ENCODE data around the gene CRY1. TPM values are rescaled to one million over a fixed set of nuclear protein-coding genes. Genes with fewer than 3 reads are reported as not detected.

CRY1 gene
- total RNA-seq, 4 donors from 2014 or later: 5.7 to 14.3 (median 10.8) TPM

GRCh38 chr12:106975098-106975497 is 118.3 kb downstream of the CRY1 start:
- intact Hi-C loops (cut with DNase I): no loop called here
- no peak for DNase-seq

GRCh38 chr12:106974511-106974910 is 118.8 kb downstream of the CRY1 start:
- TF ChIP-seq CTCF (IDR thresholded peaks at IDR 0.05) (no peak), POLR2A (IDR thresholded peaks at IDR 0.05) (no peak)
- H3K27ac ChIP-seq: no peak overlapping the region
- 64 to 79% methylated on average over 3 of the region's 3 CpGs for WGBS, 2 donors
- peaks cover 0 to 52% (median 9%) of the 10 kb centered on the region in 3 donors for H3K4me1 ChIP-seq
- no peak overlapping the region for H3K4me3 ChIP-seq
- no peak for DNase-seq
- no peaks in the 10 kb centered on the region for H3K9me3 ChIP-seq
- intact Hi-C loops (cut with DNase I): no loop called here
- no peaks in the 10 kb centered on the region for H3K27me3 ChIP-seq
- peaks cover 0 to 25% (median 0%) of the 10 kb centered on the region in 3 donors for H3K36me3 ChIP-seq

More at GRCh38 chr12:106975098-106975497, 118.3 kb downstream of the CRY1 start:
- Histone ChIP-seq H3K27ac (no peak overlapping the region), H3K27me3 (no peaks in the 10 kb centered on the region), H3K4me1 (peaks cover 0 to 52% (median 9%) of the 10 kb centered on the region in 3 donors), H3K36me3 (peaks cover 0 to 19% (median 0%) of the 10 kb centered on the region in 3 donors), H3K9me3 (no peaks in the 10 kb centered on the region), H3K4me3 (no peak overlapping the region)
- no peak for TF ChIP-seq POLR2A (IDR thresholded peaks at IDR 0.05)
- no peak for TF ChIP-seq CTCF (IDR thresholded peaks at IDR 0.05)
- WGBS, 2 donors: 88 to 98% methylated on average over 8 of the region's 8 CpGs

- TF ChIP-seq POLR2A (IDR thresholded peaks at IDR 0.05) (no peak), CTCF (IDR thresholded peaks at IDR 0.05) (no peak)
- intact Hi-C loops (cut with DNase I): no loop called here
- Histone ChIP-seq H3K4me3 (no peak overlapping the region), H3K36me3 (peaks cover 0 to 33% (median 0%) of the 10 kb centered on the region in 3 donors), H3K9me3 (no peaks in the 10 kb centered on the region), H3K27me3 (no peaks in the 10 kb centered on the region), H3K4me1 (peaks cover 0 to 42% (median 9%) of the 10 kb centered on the region in 3 donors), H3K27ac (no peak overlapping the region)
- no peak for DNase-seq
Observed at GRCh38 chr12:106973545-106973944, 119.8 kb downstream of the CRY1 start.

- H3K4me3 ChIP-seq: no peak overlapping the region
- H3K9me3 ChIP-seq: no peaks in the 10 kb centered on the region
- H3K27me3 ChIP-seq: no peaks in the 10 kb centered on the region
- intact Hi-C loops (cut with DNase I): no loop called here
- no peak for DNase-seq
- peaks cover 0 to 49% (median 0%) of the 10 kb centered on the region in 3 donors for H3K36me3 ChIP-seq
- peaks cover 0 to 21% (median 3%) of the 10 kb centered on the region in 3 donors for H3K4me1 ChIP-seq
- 93 to 95% methylated on average over 2 of the region's 2 CpGs for WGBS, 2 donors
- no peak overlapping the region for H3K27ac ChIP-seq
- TF ChIP-seq CTCF (IDR thresholded peaks at IDR 0.05) (no peak), POLR2A (IDR thresholded peaks at IDR 0.05) (no peak)
Observed at GRCh38 chr12:106971065-106971464, 122.3 kb downstream of the CRY1 start.

GRCh38 chr12:106964526-106964925 is 128.8 kb downstream of the CRY1 start:
- peaks cover 0 to 31% (median 0%) of the 10 kb centered on the region in 3 donors for H3K36me3 ChIP-seq
- H3K27me3 ChIP-seq: no peaks in the 10 kb centered on the region
- intact Hi-C loops (cut with DNase I): no loop called here
- H3K4me3 ChIP-seq: no peak overlapping the region
- WGBS, 2 donors: 87 to 88% methylated on average over 2 of the region's 2 CpGs
- H3K9me3 ChIP-seq: no peaks in the 10 kb centered on the region
- DNase-seq: no peak
- H3K27ac ChIP-seq: no peak overlapping the region
- TF ChIP-seq POLR2A (IDR thresholded peaks at IDR 0.05): no peak
- no peak for TF ChIP-seq CTCF (IDR thresholded peaks at IDR 0.05)
- H3K4me1 ChIP-seq: peaks cover 0 to 13% (median 0%) of the 10 kb centered on the region in 3 donors
